Body of pancreas (tissue), 4 donors: Measurements from ENCODE around the gene DUSP16. TPM values are rescaled to one million over a fixed set of nuclear protein-coding genes. Genes with fewer than 3 reads are reported as not detected.
A peak's percentile ranks its signal among the peaks of the same experiment; 100 is the strongest.

Source experiments
- ATAC-seq: fragments of 150-250 bp; one replicate; pipeline ENCODE4 v1.9.1; 2016
- DNase-seq, 4 donors: peaks; one replicate each; pipeline ENCODE4 v3.0.0-alpha.2; 2019
- H3K27ac ChIP-seq, 4 donors: fragments of 200-600 bp; sonication (generic); 1 replicate in 3 of 4; 2 replicates in 1 of 4; pipeline versions ENCODE4 v1.5.1 to v1.6.1; 2016 to 2019; ENCODE audit warnings: mild to moderate bottlenecking in 1 of 4, mixed read lengths in 1 of 4, moderate library complexity in 1 of 4
- H3K27me3 ChIP-seq, 2 donors: fragments of 200-600 bp; sonication (generic); one replicate each; pipeline ENCODE4 v1.6.0; 2016; ENCODE audit warnings: mild to moderate bottlenecking in 1 of 2
- H3K36me3 ChIP-seq, 2 donors: fragments of 200-600 bp; sonication (generic); replicated peaks in 1 of 2; 2 replicates each; pipeline ENCODE4 v1.5.1; 2016; ENCODE audit warnings: low read depth in 2 of 2; ENCODE audit not compliant: insufficient read depth in 1 of 2
- H3K4me1 ChIP-seq: fragments of 200-600 bp; sonication (generic); one replicate; pipeline ENCODE4 v1.6.0; 2016
- H3K4me3 ChIP-seq, 2 donors: fragments of 200-600 bp; sonication (generic); 1 replicate in 1 of 2; 2 replicates in 1 of 2; pipeline ENCODE4 v1.5.1; 2016 to 2019
- H3K9me3 ChIP-seq, 3 donors: fragments of 200-600 bp; sonication (generic); 1 replicate in 2 of 3; 2 replicates in 1 of 3; pipeline ENCODE4 v1.5.1; 2016
- POLR2A ChIP-seq, 3 donors: fragments of 450-650 bp; IDR thresholded peaks; one replicate each; pipeline ENCODE4 v1.6.1; 2016; ENCODE audit warnings: antibody characterized with exemption in 3 of 3, mild to moderate bottlenecking in 2 of 3
- WGBS, 2 donors: methylation state at CpG; one replicate each; pipeline ENCODE4 v1.1.5; 2017; 5-methylcytosine and 5-hydroxymethylcytosine counted together
- intact Hi-C: fragments of 100-400 bp; cut with DNase I; formaldehyde crosslinking; loops from one replicate; pipeline ENCODE4 v1.15.1; 2023
- total RNA-seq, 2 donors: library from RNA; depleted of rRNA; stranded (reverse); fragments of >200 nt; gene quantifications; one replicate each; pipeline ENCODE4 v1.1.0, GENCODE V29; 2016
- TF ChIP-seq, protein P1 (sequence below), 7 experiments: fragments of 450-650 bp in 4 of 7; fragments of 200-600 bp in 3 of 7; sonication (generic) in 3 of 7; IDR thresholded peaks; one replicate each; pipeline ENCODE4 v1.5.1; 2016 to 2019; ENCODE audit warnings: antibody characterized with exemption in 7 of 7

Gene DUSP16
- total RNA-seq, 2 donors from 2014 or later, result 30.3 to 32.9 TPM

DNA sequence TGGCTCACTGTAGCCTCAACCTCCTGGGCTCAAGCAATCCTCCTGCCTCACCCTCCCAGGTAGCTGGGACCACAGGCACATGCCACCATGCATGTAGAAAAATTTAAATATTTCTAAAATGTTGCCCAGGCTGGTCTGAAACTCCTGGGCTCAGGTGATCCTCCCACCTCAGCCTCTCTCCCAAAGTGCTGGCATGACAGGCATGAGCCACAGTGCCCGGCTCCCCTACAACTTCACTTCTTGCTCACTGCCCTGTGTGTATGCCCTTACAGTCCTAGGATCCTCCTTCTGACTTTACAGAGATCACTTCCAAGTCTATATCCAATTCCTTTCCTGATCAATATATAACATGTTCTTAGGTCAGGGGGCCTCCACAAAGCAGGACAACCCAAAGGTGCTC, 25.2 kb upstream of the DUSP16 start:
- 90 to 95% methylated on average over 1 of the region's 1 CpG for WGBS, 2 donors
- ATAC-seq, result no peak
- Histone ChIP-seq H3K4me1 (peaks cover 5% of the 10 kb centered on the region), H3K27ac (peak overlapping the region in 1 of 4 donors; percentile 42), H3K27me3 (no peaks in the 10 kb centered on the region), H3K36me3 (no peaks in the 10 kb centered on the region), H3K9me3 (no peaks in the 10 kb centered on the region), H3K4me3 (no peak overlapping the region)
- TF ChIP-seq, protein P1, sequence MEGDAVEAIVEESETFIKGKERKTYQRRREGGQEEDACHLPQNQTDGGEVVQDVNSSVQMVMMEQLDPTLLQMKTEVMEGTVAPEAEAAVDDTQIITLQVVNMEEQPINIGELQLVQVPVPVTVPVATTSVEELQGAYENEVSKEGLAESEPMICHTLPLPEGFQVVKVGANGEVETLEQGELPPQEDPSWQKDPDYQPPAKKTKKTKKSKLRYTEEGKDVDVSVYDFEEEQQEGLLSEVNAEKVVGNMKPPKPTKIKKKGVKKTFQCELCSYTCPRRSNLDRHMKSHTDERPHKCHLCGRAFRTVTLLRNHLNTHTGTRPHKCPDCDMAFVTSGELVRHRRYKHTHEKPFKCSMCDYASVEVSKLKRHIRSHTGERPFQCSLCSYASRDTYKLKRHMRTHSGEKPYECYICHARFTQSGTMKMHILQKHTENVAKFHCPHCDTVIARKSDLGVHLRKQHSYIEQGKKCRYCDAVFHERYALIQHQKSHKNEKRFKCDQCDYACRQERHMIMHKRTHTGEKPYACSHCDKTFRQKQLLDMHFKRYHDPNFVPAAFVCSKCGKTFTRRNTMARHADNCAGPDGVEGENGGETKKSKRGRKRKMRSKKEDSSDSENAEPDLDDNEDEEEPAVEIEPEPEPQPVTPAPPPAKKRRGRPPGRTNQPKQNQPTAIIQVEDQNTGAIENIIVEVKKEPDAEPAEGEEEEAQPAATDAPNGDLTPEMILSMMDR (IDR thresholded peaks at IDR 0.05), result no peak
- TF ChIP-seq POLR2A (IDR thresholded peaks at IDR 0.05), result no peak
- intact Hi-C loops, result no loop called here
- DNase-seq, result no peak

- intact Hi-C loops, result no loop called here
- DNase-seq (peak in 1 of 4 donors; percentile 28), ATAC-seq (peak; percentile 53)
- H3K4me1 ChIP-seq, result peaks cover 5% of the 10 kb centered on the region
- peak overlapping the region in 2 of 4 donors; percentile 4 to 42 for H3K27ac ChIP-seq
- no peak overlapping the region for H3K4me3 ChIP-seq
- H3K9me3 ChIP-seq, result no peaks in the 10 kb centered on the region
- no peaks in the 10 kb centered on the region for H3K27me3 ChIP-seq
- WGBS, 2 donors, result 42 to 49% methylated on average over 8 of the region's 8 CpGs
- H3K36me3 ChIP-seq, result no peaks in the 10 kb centered on the region
- TF ChIP-seq POLR2A (IDR thresholded peaks at IDR 0.05), result no peak
- TF ChIP-seq, protein P1 (IDR thresholded peaks at IDR 0.05), result no peak
Measured at GRCh38 chr12:12586879-12587675, 24.4 kb upstream of the DUSP16 start.

GRCh38 chr12:12585115-12585863, 22.6 kb upstream of the DUSP16 start:
- ATAC-seq, result no peak
- H3K27me3 ChIP-seq, result no peaks in the 10 kb centered on the region
- H3K4me1 ChIP-seq, result peaks cover 5% of the 10 kb centered on the region
- intact Hi-C loops, result no loop called here
- DNase-seq, result no peak
- 78 to 86% methylated on average over 2 of the region's 2 CpGs for WGBS, 2 donors
- peak overlapping the region in 1 of 4 donors; percentile 3 for H3K27ac ChIP-seq
- H3K9me3 ChIP-seq, result no peaks in the 10 kb centered on the region
- H3K4me3 ChIP-seq, result no peak overlapping the region
- TF ChIP-seq, protein P1 (IDR thresholded peaks at IDR 0.05), result no peak
- no peak for TF ChIP-seq POLR2A (IDR thresholded peaks at IDR 0.05)
- no peaks in the 10 kb centered on the region for H3K36me3 ChIP-seq

- Histone ChIP-seq H3K36me3 (no peaks in the 10 kb centered on the region), H3K9me3 (no peaks in the 10 kb centered on the region), H3K27me3 (no peaks in the 10 kb centered on the region), H3K27ac (no peak overlapping the region), H3K4me1 (peaks cover 5% of the 10 kb centered on the region), H3K4me3 (no peak overlapping the region)
- DNase-seq, result no peak
- TF ChIP-seq, protein P1 (IDR thresholded peaks at IDR 0.05), result no peak
- no peak for TF ChIP-seq POLR2A (IDR thresholded peaks at IDR 0.05)
- intact Hi-C loops, result no loop called here
- ATAC-seq, result no peak
- WGBS, 2 donors, result 67 to 72% methylated on average over 5 of the region's 5 CpGs
Measured at GRCh38 chr12:12583510-12584178, 21.0 kb upstream of the DUSP16 start.
